SK-N-SH treated with all-trans-retinoic acid at 6 μM for 48 hours (cell line): ENCODE data around the gene TMPRSS6.

ENCODE experiments used
- ARNTL ChIP-seq: fragments of 450-650 bp; formaldehyde crosslinking; IDR thresholded peaks from 2 replicates; pipeline ENCODE4 v1.5.0; 2020; ENCODE audit warnings: low read depth, mild to moderate bottlenecking, moderate library complexity, borderline replicate concordance
- CSDC2 ChIP-seq: fragments of 250-450 bp; sonication (Bioruptor Pico); IDR thresholded peaks from 2 replicates; pipeline ENCODE4 v1.5.0; 2020; ENCODE audit warnings: mild to moderate bottlenecking, moderate library complexity
- ISL1 ChIP-seq: fragments of 250-450 bp; sonication (Bioruptor Pico); IDR thresholded peaks from 2 replicates; pipeline ENCODE4 v2.1.2; 2022; ENCODE audit warnings: mild to moderate bottlenecking, moderate library complexity
- PPARA ChIP-seq: fragments of 250-450 bp; sonication (Bioruptor Pico); IDR thresholded peaks from 2 replicates; pipeline ENCODE4 v1.5.0; 2020; ENCODE audit warnings: mild to moderate bottlenecking, borderline replicate concordance
- RARB ChIP-seq: fragments of 250-450 bp; sonication (Bioruptor Pico); IDR thresholded peaks from 2 replicates; pipeline ENCODE4 v1.8.0; 2021; ENCODE audit warnings: mild to moderate bottlenecking, moderate library complexity
- TCF4 ChIP-seq: fragments of 250-450 bp; sonication (Bioruptor Pico); IDR thresholded peaks from 2 replicates; pipeline ENCODE4 v1.8.0; 2021; ENCODE audit warnings: mild to moderate bottlenecking, moderate library complexity, borderline replicate concordance
- TOX ChIP-seq: fragments of 250-450 bp; sonication (Bioruptor Pico); IDR thresholded peaks from 2 replicates; pipeline ENCODE4 v1.8.0; 2021; ENCODE audit warnings: mild to moderate bottlenecking, moderate library complexity, borderline replicate concordance
- ZC3H10 ChIP-seq: fragments of 250-450 bp; sonication (Bioruptor Pico); IDR thresholded peaks from 2 replicates; pipeline ENCODE4 v1.5.1; 2021; ENCODE audit warnings: mild to moderate bottlenecking, moderate library complexity
- ZFP3 ChIP-seq: fragments of 250-450 bp; sonication (Bioruptor Pico); IDR thresholded peaks from 2 replicates; pipeline ENCODE4 v1.5.0; 2020; ENCODE audit warnings: mild to moderate bottlenecking, moderate library complexity
- ZFP30 ChIP-seq: fragments of 450-650 bp; formaldehyde crosslinking; IDR thresholded peaks from 2 replicates; pipeline ENCODE4 v1.5.0; 2022; ENCODE audit warnings: mild to moderate bottlenecking, moderate library complexity
- ZNF70 ChIP-seq: fragments of 450-650 bp; formaldehyde crosslinking; IDR thresholded peaks from 2 replicates; pipeline ENCODE4 v1.5.0; 2020; ENCODE audit warnings: mild to moderate bottlenecking, moderate library complexity
- TF ChIP-seq, protein P1 (sequence below): fragments of 250-450 bp; sonication (Bioruptor Pico); IDR thresholded peaks from 2 replicates; pipeline ENCODE4 v1.5.1; 2020; ENCODE audit warnings: low read depth, mild to moderate bottlenecking, moderate library complexity
- TF ChIP-seq, protein P2 (sequence below): fragments of 250-450 bp; sonication (Bioruptor Pico); IDR thresholded peaks from 2 replicates; pipeline ENCODE4 v1.8.0; 2020; ENCODE audit warnings: mild to moderate bottlenecking, moderate library complexity, borderline replicate concordance

DNA sequence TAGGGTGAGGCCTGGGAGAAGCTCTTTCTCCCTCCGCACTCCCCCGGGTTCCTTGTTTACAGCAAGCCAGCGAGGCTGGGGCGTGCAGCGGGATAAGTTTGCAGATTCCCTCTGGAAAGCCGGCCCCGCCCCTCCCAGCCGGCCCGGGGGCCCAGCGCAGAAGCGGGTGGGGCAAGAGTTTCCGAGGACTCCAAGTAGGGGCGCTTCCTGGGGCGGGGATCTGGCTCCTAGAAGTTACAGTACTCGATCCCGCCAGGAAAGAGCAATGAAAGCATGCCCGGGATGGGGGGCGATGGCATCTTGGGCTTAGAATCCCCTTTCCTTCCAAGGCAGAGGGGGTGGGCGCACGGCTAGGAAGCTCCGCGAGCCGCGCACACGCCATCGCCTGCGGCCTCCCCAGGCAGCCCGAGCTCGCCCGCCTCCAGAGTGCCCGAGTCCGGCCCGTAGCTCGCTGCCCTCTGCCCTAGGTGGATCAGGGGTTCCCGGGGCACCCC, 90.7 kb downstream of the TMPRSS6 start:
- no peak for TF ChIP-seq TCF4 (CRISPR knock-in tag)
- no peak for TF ChIP-seq ISL1 (CRISPR knock-in tag)
- TF ChIP-seq, protein P1, sequence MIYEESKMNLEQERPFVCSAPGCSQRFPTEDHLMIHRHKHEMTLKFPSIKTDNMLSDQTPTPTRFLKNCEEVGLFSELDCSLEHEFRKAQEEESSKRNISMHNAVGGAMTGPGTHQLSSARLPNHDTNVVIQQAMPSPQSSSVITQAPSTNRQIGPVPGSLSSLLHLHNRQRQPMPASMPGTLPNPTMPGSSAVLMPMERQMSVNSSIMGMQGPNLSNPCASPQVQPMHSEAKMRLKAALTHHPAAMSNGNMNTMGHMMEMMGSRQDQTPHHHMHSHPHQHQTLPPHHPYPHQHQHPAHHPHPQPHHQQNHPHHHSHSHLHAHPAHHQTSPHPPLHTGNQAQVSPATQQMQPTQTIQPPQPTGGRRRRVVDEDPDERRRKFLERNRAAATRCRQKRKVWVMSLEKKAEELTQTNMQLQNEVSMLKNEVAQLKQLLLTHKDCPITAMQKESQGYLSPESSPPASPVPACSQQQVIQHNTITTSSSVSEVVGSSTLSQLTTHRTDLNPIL, result no peak
- TF ChIP-seq ARNTL (CRISPR knock-in tag), result no peak
- TF ChIP-seq, protein P2, sequence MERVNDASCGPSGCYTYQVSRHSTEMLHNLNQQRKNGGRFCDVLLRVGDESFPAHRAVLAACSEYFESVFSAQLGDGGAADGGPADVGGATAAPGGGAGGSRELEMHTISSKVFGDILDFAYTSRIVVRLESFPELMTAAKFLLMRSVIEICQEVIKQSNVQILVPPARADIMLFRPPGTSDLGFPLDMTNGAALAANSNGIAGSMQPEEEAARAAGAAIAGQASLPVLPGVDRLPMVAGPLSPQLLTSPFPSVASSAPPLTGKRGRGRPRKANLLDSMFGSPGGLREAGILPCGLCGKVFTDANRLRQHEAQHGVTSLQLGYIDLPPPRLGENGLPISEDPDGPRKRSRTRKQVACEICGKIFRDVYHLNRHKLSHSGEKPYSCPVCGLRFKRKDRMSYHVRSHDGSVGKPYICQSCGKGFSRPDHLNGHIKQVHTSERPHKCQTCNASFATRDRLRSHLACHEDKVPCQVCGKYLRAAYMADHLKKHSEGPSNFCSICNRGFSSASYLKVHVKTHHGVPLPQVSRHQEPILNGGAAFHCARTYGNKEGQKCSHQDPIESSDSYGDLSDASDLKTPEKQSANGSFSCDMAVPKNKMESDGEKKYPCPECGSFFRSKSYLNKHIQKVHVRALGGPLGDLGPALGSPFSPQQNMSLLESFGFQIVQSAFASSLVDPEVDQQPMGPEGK (CRISPR knock-in tag), result no peak; the same call in 1 of the 2 replicates
- no peak for TF ChIP-seq TOX
- TF ChIP-seq ZFP30 (CRISPR knock-in tag), result no peak
- no peak for TF ChIP-seq ZC3H10 (CRISPR knock-in tag)
- no peak for TF ChIP-seq ZFP3 (CRISPR knock-in tag)
- no peak for TF ChIP-seq RARB (CRISPR knock-in tag)
- no peak for TF ChIP-seq ZNF70 (CRISPR knock-in tag)
- TF ChIP-seq PPARA (CRISPR knock-in tag), result no peak
- TF ChIP-seq CSDC2 (CRISPR knock-in tag), result no peak
